ENCODE results near the gene LRRN2.

LRRN2 gene

DNA sequence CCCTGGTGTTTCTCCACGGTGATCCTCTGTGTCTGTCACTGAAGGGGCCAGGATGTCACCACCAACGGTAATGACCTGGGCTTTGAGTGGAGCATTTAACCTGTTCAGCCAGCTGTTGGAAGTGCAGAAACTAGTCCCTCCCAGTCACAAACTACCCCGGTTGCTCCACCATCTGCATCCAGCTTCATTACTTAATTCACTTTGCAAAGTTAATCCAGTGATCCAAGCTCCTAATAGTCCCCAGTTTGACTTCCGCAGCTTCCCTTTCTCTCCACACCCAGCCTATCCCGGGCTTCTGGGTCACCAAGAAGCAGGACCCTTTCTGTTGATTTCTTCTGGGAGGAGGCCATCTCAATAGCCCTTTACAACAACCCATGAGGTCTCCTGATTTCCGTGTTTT lies 105.9 kb downstream of the LRRN2 start:
- Histone ChIP-seq H3K9me3 (ENCODE audit: control insufficient read depth, insufficient read depth, low read depth, low read length) (no peaks in the 10 kb centered on the region), H3K27me3 (ENCODE audit: control insufficient read depth, insufficient read depth, low read length) (no peaks in the 10 kb centered on the region; the same call in 1 of the 2 replicates), H3K9ac (ENCODE audit: low read length) (no peak overlapping the region), H3K27ac (ENCODE audit: low read depth, low read length) (no peak overlapping the region), H3K4me3 (ENCODE audit: low read depth, low read length) (no peak overlapping the region), H3K36me3 (ENCODE audit: control insufficient read depth, insufficient read depth, low read length) (no peaks in the 10 kb centered on the region), H3K4me1 (ENCODE audit: control insufficient read depth, insufficient read depth, low read length) (peaks cover 47% of the 10 kb centered on the region)

DNA sequence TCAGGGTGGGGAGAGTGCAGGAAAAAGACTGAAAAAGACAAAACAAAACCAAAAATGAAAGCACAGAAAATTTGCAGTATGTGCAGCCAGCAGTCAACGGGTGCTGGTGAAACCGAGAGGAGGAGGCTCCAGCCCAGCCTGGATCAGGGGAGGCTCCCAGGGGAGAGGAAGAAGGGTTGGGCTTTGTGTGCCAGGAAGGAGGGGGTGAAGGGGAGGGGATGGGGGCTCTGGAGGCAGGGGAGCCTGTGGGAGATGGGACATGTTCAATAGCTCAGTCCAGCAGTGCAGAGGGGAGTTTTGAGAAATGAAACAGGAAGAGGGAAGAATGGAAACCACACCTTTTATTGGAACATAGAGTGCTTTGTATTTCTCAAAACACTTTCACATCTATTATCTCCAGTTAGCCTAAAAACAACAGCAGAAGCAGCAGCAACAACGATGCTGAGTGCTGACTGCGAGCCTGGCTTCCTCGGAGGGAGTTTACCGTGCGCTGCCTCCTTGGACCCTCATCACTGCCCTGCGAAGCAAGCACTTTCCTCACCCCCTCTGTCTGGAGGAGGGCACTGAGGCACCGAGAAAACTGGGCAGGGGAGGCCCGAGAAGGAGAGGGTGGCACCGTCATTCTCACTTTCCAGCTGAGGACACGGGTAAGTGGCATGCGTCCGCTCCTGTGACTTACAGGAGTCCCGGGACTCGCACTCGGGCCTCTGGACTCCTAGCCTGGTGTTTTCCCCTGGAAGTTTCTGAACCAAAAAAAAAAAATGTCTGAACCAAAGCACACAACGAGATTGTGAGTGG lies 106.5 kb downstream of the LRRN2 start:
- Histone ChIP-seq H3K27ac (ENCODE audit: low read depth, low read length) (no peak overlapping the region), H3K9ac (ENCODE audit: low read length) (no peak overlapping the region), H3K4me1 (ENCODE audit: control insufficient read depth, insufficient read depth, low read length) (peaks cover 49% of the 10 kb centered on the region), H3K36me3 (ENCODE audit: control insufficient read depth, insufficient read depth, low read length) (no peaks in the 10 kb centered on the region), H3K9me3 (ENCODE audit: control insufficient read depth, insufficient read depth, low read depth, low read length) (no peaks in the 10 kb centered on the region), H3K4me3 (ENCODE audit: low read depth, low read length) (no peak overlapping the region), H3K27me3 (ENCODE audit: control insufficient read depth, insufficient read depth, low read length) (no peaks in the 10 kb centered on the region; the same call in 1 of the 2 replicates)

DNA sequence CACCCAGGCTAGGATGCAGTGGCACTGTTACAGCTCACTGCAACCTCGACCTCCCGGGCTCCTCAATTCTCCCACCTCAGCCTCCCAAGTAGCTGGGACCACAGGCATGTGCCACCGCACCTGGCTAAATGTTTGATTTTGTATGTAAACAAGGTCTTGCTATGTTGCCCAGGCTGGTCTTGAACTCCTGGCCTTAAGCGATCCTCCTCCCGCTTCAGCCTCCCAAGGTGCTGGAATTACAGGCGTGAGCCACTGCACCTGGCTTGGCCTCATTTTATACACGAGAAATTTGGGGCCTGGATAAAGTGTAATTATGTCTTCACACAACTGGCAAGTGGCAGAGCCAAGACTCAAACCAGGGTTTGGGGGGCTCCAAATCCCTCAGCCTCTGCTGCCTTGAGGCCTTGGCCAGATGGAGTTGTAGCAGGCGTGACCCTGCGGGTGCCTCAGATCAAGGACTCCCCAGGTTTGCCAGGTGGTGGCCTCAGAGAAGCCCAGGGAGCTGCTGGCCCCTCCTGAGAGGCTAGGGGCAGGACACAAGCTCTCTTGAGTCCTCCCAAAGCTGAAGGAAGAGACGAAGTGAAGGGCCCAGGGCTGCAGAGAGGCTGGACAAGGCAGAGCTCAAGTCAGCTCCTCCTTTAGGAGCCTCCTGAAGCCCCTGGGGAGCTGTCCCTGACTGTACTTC lies 107.6 kb downstream of the LRRN2 start:
- H3K36me3 ChIP-seq (ENCODE audit: control insufficient read depth, insufficient read depth, low read length), result no peaks in the 10 kb centered on the region
- no peaks in the 10 kb centered on the region; the same call in 1 of the 2 replicates for H3K27me3 ChIP-seq (ENCODE audit: control insufficient read depth, insufficient read depth, low read length)
- H3K9ac ChIP-seq (ENCODE audit: low read length), result no peak overlapping the region
- H3K9me3 ChIP-seq (ENCODE audit: control insufficient read depth, insufficient read depth, low read depth, low read length), result no peaks in the 10 kb centered on the region
- no peak overlapping the region for H3K4me3 ChIP-seq (ENCODE audit: low read depth, low read length)
- no peak overlapping the region for H3K27ac ChIP-seq (ENCODE audit: low read depth, low read length)
- H3K4me1 ChIP-seq (ENCODE audit: control insufficient read depth, insufficient read depth, low read length), result peaks cover 60% of the 10 kb centered on the region

DNA sequence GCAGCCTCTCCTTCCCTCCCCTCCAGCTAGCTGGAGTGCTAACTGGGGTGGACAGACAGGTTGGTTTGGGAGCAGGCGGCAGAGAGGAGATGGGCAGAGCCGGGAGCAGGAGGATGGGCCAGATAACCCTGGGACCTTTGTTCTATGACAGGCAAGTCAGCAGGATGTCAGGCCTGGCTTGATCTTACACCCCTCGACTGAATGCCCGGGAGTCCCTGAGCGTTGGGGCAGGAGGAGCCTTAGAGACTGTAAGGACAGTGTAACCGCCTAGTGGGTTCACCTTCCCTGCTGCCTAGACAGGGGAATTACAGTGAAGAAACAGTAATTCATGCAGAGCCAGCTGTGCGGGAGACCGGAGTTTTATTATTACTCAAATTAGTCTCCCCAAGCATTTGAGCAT lies 109.1 kb downstream of the LRRN2 start:
- no peaks in the 10 kb centered on the region for H3K36me3 ChIP-seq (ENCODE audit: control insufficient read depth, insufficient read depth, low read length)
- no peak overlapping the region for H3K27ac ChIP-seq (ENCODE audit: low read depth, low read length)
- peaks cover 66% of the 10 kb centered on the region for H3K4me1 ChIP-seq (ENCODE audit: control insufficient read depth, insufficient read depth, low read length)
- H3K9me3 ChIP-seq (ENCODE audit: control insufficient read depth, insufficient read depth, low read depth, low read length), result no peaks in the 10 kb centered on the region
- no peaks in the 10 kb centered on the region; the same call in 1 of the 2 replicates for H3K27me3 ChIP-seq (ENCODE audit: control insufficient read depth, insufficient read depth, low read length)
- no peak overlapping the region for H3K9ac ChIP-seq (ENCODE audit: low read length)
- no peak overlapping the region for H3K4me3 ChIP-seq (ENCODE audit: low read depth, low read length)

DNA sequence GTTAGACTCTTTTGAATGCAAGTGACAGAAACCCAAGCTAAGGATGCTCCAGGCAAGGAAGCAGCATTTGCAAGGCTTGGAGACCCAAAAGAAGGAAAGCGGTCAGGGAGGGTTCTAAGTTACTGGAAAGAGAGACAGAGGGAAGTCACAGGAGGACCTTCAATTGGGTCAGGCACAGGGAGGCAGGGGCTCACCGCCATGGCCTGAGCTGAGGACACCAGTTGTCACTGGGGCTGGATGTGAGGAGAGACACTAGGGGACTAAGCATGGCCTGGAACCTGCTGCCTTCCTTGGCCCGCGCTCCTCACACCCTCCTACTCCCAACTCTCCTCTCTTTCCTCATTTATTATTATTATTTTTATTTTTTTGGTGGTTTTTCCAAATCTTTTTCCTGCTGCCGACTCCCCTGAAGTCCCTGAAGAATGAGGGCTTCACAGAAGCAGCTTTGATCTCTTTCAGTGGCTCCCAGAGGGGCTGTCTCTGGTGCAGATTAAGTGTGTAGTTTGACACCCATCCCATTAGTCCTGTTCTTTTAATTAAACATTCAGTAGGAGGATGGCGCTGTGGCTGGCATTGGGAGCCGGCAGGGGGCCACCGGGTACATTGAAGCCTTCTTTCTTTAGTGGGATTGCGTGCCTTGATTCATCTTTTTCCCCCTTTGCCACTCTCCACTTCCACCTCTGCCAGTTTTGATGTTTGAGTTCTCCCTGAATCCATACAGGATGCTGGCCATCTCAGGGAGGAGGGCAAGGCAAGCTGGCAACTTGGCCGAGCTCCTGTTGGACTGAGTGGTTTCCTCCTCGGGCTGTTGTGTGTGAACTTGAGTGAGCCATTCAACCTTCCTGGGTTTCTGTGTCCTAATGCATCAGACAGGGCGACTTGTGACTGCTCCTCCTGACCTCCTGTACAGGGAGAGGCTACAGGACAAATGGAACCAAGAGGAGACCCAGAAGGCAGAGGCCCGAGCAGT lies 110.0 kb downstream of the LRRN2 start:
- Histone ChIP-seq H3K27ac (ENCODE audit: low read depth, low read length) (no peak overlapping the region), H3K4me1 (ENCODE audit: control insufficient read depth, insufficient read depth, low read length) (peaks cover 67% of the 10 kb centered on the region), H3K27me3 (ENCODE audit: control insufficient read depth, insufficient read depth, low read length) (no peaks in the 10 kb centered on the region; the same call in 1 of the 2 replicates), H3K9ac (ENCODE audit: low read length) (no peak overlapping the region), H3K9me3 (ENCODE audit: control insufficient read depth, insufficient read depth, low read depth, low read length) (no peaks in the 10 kb centered on the region), H3K36me3 (ENCODE audit: control insufficient read depth, insufficient read depth, low read length) (no peaks in the 10 kb centered on the region), H3K4me3 (ENCODE audit: low read depth, low read length) (no peak overlapping the region)

DNA sequence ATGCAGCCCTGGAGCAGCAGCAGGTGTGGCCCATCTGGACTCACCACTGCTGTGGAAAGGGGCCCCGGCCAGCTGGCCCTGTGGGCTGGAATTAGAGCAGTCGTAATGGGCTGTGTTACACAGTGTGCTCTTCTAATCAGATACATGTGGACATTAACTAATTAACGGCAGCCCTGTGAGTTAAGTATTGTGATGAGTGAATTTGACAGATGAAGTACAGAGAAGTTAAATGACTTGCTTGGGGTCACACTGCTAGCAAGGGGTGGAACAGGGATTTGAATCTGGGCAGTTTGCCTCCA lies 110.7 kb downstream of the LRRN2 start:
- no peaks in the 10 kb centered on the region; the same call in 1 of the 2 replicates for H3K27me3 ChIP-seq (ENCODE audit: control insufficient read depth, insufficient read depth, low read length)
- H3K27ac ChIP-seq (ENCODE audit: low read depth, low read length), result no peak overlapping the region
- no peak overlapping the region for H3K4me3 ChIP-seq (ENCODE audit: low read depth, low read length)
- H3K9me3 ChIP-seq (ENCODE audit: control insufficient read depth, insufficient read depth, low read depth, low read length), result no peaks in the 10 kb centered on the region
- H3K36me3 ChIP-seq (ENCODE audit: control insufficient read depth, insufficient read depth, low read length), result no peaks in the 10 kb centered on the region
- H3K4me1 ChIP-seq (ENCODE audit: control insufficient read depth, insufficient read depth, low read length), result peaks cover 65% of the 10 kb centered on the region
- no peak overlapping the region for H3K9ac ChIP-seq (ENCODE audit: low read length)

DNA sequence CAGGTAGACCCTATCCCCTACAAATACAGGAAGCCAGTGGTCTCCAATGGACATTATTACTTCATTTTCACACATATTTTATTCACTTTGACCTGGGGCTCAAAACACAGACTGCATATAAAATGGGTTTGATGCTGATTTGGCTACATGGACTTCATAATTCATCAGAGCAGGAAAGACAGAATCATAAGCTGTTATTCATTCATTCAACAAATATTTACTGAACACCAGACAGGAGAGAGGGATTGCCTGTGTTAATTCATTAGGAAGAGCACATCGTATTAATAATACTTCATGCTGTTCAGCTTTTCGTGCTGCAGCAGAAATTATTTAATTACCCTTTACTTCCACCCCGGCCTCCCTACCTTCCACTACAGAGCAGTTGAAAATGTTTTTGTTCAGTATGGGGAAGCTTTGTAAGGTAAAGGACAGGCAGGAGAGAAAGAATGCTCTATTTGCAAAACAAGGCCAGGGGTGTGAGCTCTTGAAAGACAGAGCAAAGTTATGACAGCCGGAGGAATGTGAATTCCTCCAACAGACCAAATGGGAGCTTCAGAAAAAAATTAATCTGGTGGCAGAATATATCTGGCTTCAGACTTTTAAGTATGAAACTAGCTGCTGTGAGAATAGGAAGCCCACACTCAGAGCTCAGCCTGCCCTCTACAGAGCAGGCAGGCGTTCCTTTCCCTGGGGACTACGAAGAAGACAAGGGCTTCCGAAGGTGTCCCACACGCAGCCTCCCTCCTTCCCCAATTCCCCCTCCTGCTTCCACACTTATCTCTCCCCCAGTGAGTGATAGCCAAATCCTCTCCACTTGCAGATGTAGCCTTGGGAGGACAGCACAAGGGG lies 111.3 kb downstream of the LRRN2 start:
- peak overlapping the region; percentile 52; the same call in 1 of the 2 replicates for H3K27ac ChIP-seq (ENCODE audit: low read depth, low read length)
- no peak overlapping the region for H3K9ac ChIP-seq (ENCODE audit: low read length)
- no peaks in the 10 kb centered on the region for H3K36me3 ChIP-seq (ENCODE audit: control insufficient read depth, insufficient read depth, low read length)
- no peaks in the 10 kb centered on the region; the same call in 1 of the 2 replicates for H3K27me3 ChIP-seq (ENCODE audit: control insufficient read depth, insufficient read depth, low read length)
- H3K9me3 ChIP-seq (ENCODE audit: control insufficient read depth, insufficient read depth, low read depth, low read length), result no peaks in the 10 kb centered on the region
- no peak overlapping the region for H3K4me3 ChIP-seq (ENCODE audit: low read depth, low read length)
- peaks cover 60% of the 10 kb centered on the region for H3K4me1 ChIP-seq (ENCODE audit: control insufficient read depth, insufficient read depth, low read length)

DNA sequence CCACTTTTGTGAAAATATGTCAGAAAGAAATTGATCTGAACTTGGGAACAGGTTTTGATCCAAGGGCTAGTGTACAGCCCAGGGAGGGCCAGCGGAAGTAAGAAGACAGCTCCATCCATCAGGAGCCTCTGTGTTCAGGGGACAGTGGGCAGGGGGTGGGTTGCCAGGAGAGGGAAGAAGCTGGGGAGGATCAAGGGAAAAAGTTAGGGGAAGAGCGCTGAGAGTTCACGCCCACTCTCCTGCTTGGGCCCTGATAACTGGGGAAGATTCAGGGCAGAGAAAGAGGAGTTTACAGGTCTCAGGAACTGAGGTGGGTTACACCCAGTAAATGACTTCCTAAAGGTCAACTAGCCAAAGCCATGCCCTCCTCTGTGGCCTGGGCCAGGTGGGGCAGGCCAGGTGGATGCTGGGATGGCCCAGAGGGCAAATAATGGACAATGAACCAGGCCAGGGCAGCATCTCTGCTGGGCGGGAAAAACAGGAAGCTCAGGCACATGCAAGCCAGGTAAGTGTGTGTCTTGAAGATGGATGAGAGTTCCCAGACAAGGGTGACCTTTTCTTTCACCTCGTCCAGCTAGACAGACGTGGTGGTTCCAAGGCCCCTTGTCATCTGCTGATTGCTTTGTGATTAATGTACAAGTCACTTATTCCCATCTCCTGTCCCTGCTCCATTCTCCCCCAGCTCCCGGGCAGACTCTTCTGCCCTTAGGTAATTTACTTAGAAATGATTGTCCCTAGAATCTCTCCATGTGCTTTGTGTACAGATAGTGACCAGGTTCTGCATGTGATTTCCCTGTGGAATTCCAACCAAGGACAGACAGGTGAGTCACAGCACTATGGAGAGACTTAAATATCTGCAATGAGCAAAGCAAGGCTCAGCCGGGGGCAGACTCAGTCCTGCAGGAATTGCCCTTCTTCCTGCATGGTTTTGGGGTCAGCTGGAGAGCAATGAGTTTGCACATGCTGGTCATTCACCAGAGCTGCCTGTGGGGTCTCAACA lies 112.3 kb downstream of the LRRN2 start:
- no peak overlapping the region for H3K9ac ChIP-seq (ENCODE audit: low read length)
- H3K4me1 ChIP-seq (ENCODE audit: control insufficient read depth, insufficient read depth, low read length), result peaks cover 59% of the 10 kb centered on the region
- H3K9me3 ChIP-seq (ENCODE audit: control insufficient read depth, insufficient read depth, low read depth, low read length), result no peaks in the 10 kb centered on the region
- no peak overlapping the region for H3K27ac ChIP-seq (ENCODE audit: low read depth, low read length)
- H3K36me3 ChIP-seq (ENCODE audit: control insufficient read depth, insufficient read depth, low read length), result no peaks in the 10 kb centered on the region
- no peaks in the 10 kb centered on the region; the same call in 1 of the 2 replicates for H3K27me3 ChIP-seq (ENCODE audit: control insufficient read depth, insufficient read depth, low read length)
- no peak overlapping the region for H3K4me3 ChIP-seq (ENCODE audit: low read depth, low read length)

DNA sequence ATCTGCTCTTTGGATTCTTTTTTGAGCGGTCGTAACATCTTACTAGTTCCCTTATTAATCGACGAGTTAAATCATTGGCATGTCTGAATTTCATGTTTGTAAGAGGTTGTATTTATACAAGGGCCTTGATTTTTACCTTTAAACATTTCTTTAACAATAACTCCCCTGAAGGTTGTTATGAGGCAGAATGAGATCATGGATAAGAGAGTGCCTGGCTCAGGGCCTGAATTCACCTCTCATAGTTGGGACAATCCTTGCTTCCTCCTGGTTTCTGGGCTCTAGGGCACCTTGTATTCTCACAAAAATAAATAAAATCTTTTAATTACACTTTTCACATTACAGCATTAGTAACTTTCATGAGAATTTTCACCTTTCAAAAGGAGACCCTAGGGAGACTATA lies 113.9 kb downstream of the LRRN2 start:
- Histone ChIP-seq H3K4me1 (ENCODE audit: control insufficient read depth, insufficient read depth, low read length) (peaks cover 59% of the 10 kb centered on the region), H3K9me3 (ENCODE audit: control insufficient read depth, insufficient read depth, low read depth, low read length) (no peaks in the 10 kb centered on the region), H3K4me3 (ENCODE audit: low read depth, low read length) (no peak overlapping the region), H3K36me3 (ENCODE audit: control insufficient read depth, insufficient read depth, low read length) (no peaks in the 10 kb centered on the region), H3K27me3 (ENCODE audit: control insufficient read depth, insufficient read depth, low read length) (no peaks in the 10 kb centered on the region; the same call in 1 of the 2 replicates), H3K9ac (ENCODE audit: low read length) (no peak overlapping the region), H3K27ac (ENCODE audit: low read depth, low read length) (no peak overlapping the region)
